GM19238 (cell line): ENCODE results near the gene DNAH9.
"Not testable (repeated sequence)": the region's sequence is repeated elsewhere in the genome, so short reads cannot be mapped to it uniquely, and the experiment has no call there.

Experiments used
- DNase-seq: peaks from one replicate; pipeline ENCODE4 v3.0.0; 2011; ENCODE audit warnings: low spot score; ENCODE audit not compliant: insufficient read length

Gene DNAH9

GRCh38 chr17:11909348-11909747 is 311.1 kb downstream of the DNAH9 start:
- no peak for DNase-seq

- no peak for DNase-seq
Measured at GRCh38 chr17:11916091-11916490, 317.8 kb downstream of the DNAH9 start.

GRCh38 chr17:11917415-11917814 is 319.1 kb downstream of the DNAH9 start:
- DNase-seq = no peak

GRCh38 chr17:11921296-11921695 is 323.0 kb downstream of the DNAH9 start:
- DNase-seq = no peak

- no peak for DNase-seq
Measured at GRCh38 chr17:11922638-11923037, 324.4 kb downstream of the DNAH9 start.

- no peak for DNase-seq
Measured at GRCh38 chr17:11924076-11924475, 325.8 kb downstream of the DNAH9 start.

GRCh38 chr17:11925262-11926021 is 327.2 kb downstream of the DNAH9 start:
- no peak for DNase-seq

- DNase-seq = no peak
Measured at GRCh38 chr17:11928436-11928835, 330.2 kb downstream of the DNAH9 start.

GRCh38 chr17:11932337-11932898 is 334.1 kb downstream of the DNAH9 start:
- DNase-seq = no peak

- no peak for DNase-seq
Measured at GRCh38 chr17:11935734-11936406, 337.6 kb downstream of the DNAH9 start.

- no peak for DNase-seq
Measured at GRCh38 chr17:11940904-11941303, 342.6 kb downstream of the DNAH9 start.

- DNase-seq = not testable (repeated sequence)
Measured at GRCh38 chr17:11943086-11943485, 344.8 kb downstream of the DNAH9 start.

GRCh38 chr17:11943759-11944347 is 345.6 kb downstream of the DNAH9 start:
- DNase-seq = no peak

- DNase-seq = no peak
Measured at GRCh38 chr17:11944587-11944986, 346.3 kb downstream of the DNAH9 start.

GRCh38 chr17:11948789-11949188 is 350.5 kb downstream of the DNAH9 start:
- DNase-seq = no peak

GRCh38 chr17:11949571-11949970 is 351.3 kb downstream of the DNAH9 start:
- not testable (repeated sequence) for DNase-seq

GRCh38 chr17:11950771-11951519 is 352.7 kb downstream of the DNAH9 start:
- DNase-seq = no peak

GRCh38 chr17:11952610-11953009 is 354.3 kb downstream of the DNAH9 start:
- DNase-seq = no peak

- DNase-seq = no peak
Measured at GRCh38 chr17:11953924-11954323, 355.7 kb downstream of the DNAH9 start.

GRCh38 chr17:11954936-11955335 is 356.7 kb downstream of the DNAH9 start:
- DNase-seq = no peak

GRCh38 chr17:11969565-11969964 is 371.3 kb downstream of the DNAH9 start:
- DNase-seq = no peak
